HG03342 (cell line): ENCODE results near the gene POLN.
"Not testable (repeated sequence)": the region's sequence is repeated elsewhere in the genome, so short reads cannot be mapped to it uniquely, and the experiment has no call there.

Experiments used
- ATAC-seq: cut with Tn5 transposase; IDR thresholded peaks from one replicate; pipeline ENCODE4 v1.9.1; 2021; ENCODE audit warnings: mild to moderate bottlenecking, moderate library complexity; ENCODE audit not compliant: unreplicated experiment

Gene POLN

GRCh38 chr4:2172161-2172560, 69.8 kb downstream of the POLN start:
- ATAC-seq, result no peak

GRCh38 chr4:2168469-2169319, 73.2 kb downstream of the POLN start:
- ATAC-seq, result no peak

GRCh38 chr4:2166253-2166652, 75.7 kb downstream of the POLN start:
- ATAC-seq, result no peak

GRCh38 chr4:2165391-2165790, 76.5 kb downstream of the POLN start:
- no peak for ATAC-seq

- ATAC-seq, result no peak
Observed at GRCh38 chr4:2163311-2163821, 78.6 kb downstream of the POLN start.

- ATAC-seq, result not testable (repeated sequence)
Observed at GRCh38 chr4:2161092-2161703, 80.7 kb downstream of the POLN start.

- ATAC-seq, result no peak
Observed at GRCh38 chr4:2159931-2160330, 82.0 kb downstream of the POLN start.

GRCh38 chr4:2155246-2155645, 86.7 kb downstream of the POLN start:
- ATAC-seq, result no peak

GRCh38 chr4:2154215-2154740, 87.6 kb downstream of the POLN start:
- no peak for ATAC-seq

GRCh38 chr4:2151544-2151943, 90.4 kb downstream of the POLN start:
- ATAC-seq, result no peak

- ATAC-seq, result no peak
Observed at GRCh38 chr4:2150076-2150475, 91.8 kb downstream of the POLN start.

GRCh38 chr4:2142630-2143427, 99.1 kb downstream of the POLN start:
- no peak for ATAC-seq

GRCh38 chr4:2141762-2142451, 100.0 kb downstream of the POLN start:
- ATAC-seq, result no peak

- ATAC-seq, result no peak
Observed at GRCh38 chr4:2141022-2141761, 100.7 kb downstream of the POLN start.

- no peak for ATAC-seq
Observed at GRCh38 chr4:2138846-2139500, 102.9 kb downstream of the POLN start.

GRCh38 chr4:2136726-2137125, 105.2 kb downstream of the POLN start:
- ATAC-seq, result no peak

GRCh38 chr4:2135083-2135482, 106.8 kb downstream of the POLN start:
- ATAC-seq, result no peak

- ATAC-seq, result no peak
Observed at GRCh38 chr4:2132438-2132837, 109.5 kb downstream of the POLN start.

GRCh38 chr4:2127609-2128332, 114.2 kb downstream of the POLN start:
- no peak for ATAC-seq
